Stimulated activated CD8-positive, alpha-beta memory T cell treated with anti-CD3 and anti-CD28 coated beads, Interleukin-2, amount 100 ng/mL, for 1 hour (primary cell): ENCODE measurements around the gene NCKAP5.
"Not testable (repeated sequence)": the region's sequence is repeated elsewhere in the genome, so short reads cannot be mapped to it uniquely, and the experiment has no call there.

ENCODE experiments used
- DNase-seq, 2 donors: peaks; one replicate each; pipeline ENCODE4 v3.0.0-alpha.2; 2020; ENCODE audit warnings: low read depth in 2 of 2

Gene NCKAP5

GRCh38 chr2:133497270-133497893 is 70.9 kb downstream of the NCKAP5 start:
- DNase-seq, result no peak

DNA sequence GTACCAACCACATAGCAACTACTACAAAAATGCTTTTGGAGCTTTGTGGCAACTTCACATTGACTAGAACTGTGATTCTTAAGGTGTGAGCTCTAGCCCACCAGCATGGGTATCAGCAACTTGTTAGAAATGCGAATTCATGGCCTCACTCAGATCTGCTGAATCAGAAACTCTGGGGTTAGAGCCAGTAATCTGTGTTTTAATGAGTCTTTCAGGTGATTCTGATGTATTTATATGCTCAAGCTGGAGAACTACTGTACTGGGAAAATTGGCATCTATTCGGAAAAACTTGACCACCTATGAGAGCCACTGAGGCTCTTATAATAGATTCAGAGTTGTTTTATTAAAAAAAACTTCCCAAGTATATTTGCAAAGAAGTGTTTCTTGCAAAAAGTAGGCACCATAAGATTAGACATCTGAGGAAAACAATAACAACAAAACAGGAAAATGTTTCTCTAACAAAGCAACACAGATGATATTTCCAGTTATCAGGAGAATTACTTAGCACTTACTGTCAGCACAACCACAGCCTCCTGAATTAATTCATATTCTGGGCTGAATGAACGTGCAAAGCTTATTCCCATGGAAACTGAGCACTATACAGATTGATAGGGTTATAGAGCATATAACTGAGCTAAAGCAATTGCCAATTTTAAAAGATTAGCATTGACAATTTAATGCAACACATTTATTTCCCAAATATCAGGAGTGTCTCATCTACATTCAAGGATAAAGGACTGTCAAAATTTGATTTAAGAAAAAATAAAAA is 71.6 kb downstream of the NCKAP5 start:
- DNase-seq, result no peak

- DNase-seq, result no peak
Measured at GRCh38 chr2:133495226-133495625, 73.0 kb downstream of the NCKAP5 start.

DNA sequence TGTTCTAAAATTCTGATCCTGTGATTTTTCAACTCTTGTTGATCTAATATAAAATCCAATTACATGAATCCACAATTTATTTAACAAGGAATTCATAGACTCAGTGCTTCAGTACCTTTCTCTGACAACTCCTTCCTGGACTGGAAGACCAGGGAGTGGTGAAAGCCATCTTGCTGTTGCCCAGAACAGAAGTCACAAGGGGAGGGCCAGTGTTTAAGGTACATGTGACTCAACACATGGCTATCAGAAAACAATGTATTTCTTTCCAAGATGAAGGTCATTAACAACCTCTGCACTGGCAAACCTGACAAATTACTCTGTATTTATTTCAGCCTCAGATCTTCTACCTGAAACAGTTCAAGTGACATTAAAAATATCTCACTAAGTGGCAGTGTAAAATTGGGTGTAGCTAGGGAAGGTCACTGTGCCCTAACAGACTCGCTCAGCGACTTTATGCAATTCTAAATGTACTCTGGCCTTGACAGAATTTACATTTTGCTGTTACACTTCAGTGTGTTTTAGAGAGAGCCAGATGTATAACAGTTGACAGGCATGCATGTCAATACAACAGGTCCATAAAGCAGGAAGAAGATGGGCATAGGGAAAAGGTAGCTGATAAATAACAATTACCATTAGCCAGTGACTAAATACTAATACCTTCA is 75.4 kb downstream of the NCKAP5 start:
- DNase-seq, result no peak

DNA sequence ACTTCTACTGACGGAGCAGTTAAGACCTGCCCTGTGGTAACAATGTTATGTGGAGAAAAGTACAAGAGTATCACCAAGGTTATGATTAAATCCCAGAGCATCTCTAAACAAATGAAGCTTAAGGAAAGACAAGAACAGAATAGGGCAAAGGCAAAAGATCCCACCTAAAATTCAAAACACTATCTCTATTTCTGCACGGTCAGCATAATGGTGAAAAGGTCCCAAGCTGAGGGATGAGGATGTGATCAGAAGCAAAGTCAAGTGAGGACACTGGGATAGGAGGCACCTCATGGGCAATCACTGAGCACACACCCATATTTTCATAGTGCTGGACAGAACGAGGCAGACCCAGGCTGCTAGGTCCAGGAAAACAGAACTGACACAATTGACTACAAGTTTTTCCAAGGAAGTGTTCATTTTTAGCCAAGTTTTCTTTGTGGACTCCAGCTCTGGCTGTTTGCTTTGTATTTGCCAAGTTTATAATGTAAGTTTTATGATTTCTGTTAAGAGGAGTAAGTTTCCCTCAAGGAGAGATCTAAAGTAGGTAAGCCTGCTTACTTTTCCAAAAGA is 77.8 kb downstream of the NCKAP5 start:
- DNase-seq, result no peak

DNA sequence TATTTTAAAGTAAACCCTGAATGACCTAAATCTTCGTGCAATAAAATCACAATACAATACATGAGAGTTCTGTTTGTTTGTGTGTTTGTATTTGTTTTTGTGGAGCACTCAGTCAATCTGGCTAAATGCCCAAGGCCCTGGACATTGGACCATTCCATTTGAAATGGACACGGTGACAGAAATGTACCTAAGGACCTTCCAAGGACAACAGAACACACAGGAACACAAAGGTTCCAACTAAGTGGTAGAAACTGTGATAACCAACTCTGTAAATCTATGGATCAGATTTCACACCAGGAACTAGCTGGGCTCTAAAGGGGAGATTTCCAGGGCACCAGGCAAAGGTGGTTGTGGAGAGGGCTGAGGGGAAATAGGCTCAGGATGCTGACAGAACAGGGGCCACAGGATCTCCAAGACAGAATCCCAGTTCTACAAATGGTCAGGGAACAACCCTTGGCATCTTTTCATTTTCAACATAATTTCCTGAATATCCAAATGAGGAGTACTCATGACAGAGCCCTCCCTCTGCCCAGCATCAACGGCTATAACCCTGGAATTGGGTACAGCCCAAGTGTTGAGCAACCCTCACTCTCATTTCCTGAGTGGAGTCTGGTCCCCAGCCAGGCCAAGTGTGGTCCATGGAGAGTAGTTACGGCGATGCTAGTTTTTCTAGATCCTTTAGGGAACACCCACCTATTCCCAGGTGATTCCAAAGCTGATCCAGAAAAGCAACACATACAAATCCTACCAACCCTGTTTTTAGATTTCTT is 78.4 kb downstream of the NCKAP5 start:
- no peak for DNase-seq

- no peak for DNase-seq
Measured at GRCh38 chr2:133489146-133489545, 79.1 kb downstream of the NCKAP5 start.

GRCh38 chr2:133486771-133487191 is 81.5 kb downstream of the NCKAP5 start:
- no peak for DNase-seq

DNA sequence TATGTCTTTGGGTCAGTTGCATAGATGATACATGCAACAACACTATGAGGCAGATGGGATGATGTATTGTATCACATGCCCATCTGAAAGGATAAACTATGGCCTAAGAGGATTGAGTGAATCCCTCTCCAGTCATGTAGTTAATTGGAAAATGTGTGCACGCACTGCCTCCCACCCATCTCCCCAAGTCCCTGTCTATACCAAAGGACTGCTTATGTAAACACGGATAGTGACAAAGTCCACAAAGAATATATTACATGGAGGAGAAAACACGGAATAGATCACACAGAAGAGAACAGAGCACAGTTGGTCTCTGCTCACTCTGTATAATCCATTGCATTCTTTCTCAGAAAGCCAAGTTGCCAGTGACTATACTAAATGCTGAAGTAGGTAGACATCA is 82.4 kb downstream of the NCKAP5 start:
- no peak for DNase-seq

DNA sequence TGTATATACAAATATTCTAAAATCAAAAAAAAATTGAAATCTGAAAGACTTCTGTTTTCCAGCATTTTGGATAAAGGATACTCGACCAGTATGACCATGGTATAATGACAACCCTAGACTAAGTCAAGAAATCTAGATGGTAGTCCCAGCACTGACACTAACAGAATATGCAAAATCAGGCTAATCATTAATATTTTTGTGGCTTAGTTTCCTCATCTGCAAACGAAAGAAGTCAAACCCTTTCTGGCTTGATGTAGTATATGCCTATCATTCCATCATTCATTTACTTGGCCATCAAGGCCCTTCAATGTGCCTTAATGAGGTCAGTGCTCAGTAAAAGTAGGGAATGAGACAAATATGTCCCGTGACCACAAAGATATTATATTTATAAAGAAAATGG is 83.5 kb downstream of the NCKAP5 start:
- no peak for DNase-seq

- DNase-seq, result no peak
Measured at GRCh38 chr2:133484106-133484505, 84.2 kb downstream of the NCKAP5 start.

- DNase-seq, result no peak
Measured at GRCh38 chr2:133483181-133483580, 85.1 kb downstream of the NCKAP5 start.

DNA sequence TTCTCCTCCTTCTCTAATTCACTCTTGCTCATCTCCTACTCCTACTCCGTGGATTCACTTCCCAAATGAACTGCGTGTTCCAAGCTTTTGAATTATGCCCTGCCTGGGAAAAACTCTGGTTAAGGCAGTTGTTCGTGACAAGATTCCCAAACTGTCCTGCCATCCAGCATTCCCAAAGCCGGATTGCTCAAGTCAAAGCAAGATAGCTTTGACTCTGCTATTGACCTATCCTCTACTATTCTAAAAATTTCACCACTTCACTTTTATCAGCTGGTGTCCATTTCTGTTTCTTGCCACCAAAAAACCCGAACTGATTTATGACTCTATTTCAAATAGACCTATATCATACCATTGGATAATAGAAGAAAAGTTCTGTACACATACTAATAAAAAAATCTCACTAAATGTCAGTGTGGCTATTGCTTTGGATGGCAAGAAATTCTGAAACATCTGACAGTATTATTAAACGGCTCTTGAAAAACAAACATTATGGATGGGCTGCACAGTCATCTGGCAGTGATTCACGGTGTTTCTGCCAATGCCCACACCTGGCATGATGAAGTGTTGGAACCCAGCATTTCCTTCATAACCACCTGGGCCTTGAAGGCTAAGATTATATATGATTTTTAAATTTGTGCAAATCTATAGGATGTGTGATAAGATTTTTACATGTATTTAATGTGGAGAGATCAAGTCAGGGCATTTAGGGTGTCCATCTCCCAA is 87.4 kb downstream of the NCKAP5 start:
- no peak for DNase-seq

- no peak for DNase-seq
Measured at GRCh38 chr2:133477616-133477990, 90.7 kb downstream of the NCKAP5 start.

- no peak for DNase-seq
Measured at GRCh38 chr2:133476931-133477615, 91.2 kb downstream of the NCKAP5 start.

DNA sequence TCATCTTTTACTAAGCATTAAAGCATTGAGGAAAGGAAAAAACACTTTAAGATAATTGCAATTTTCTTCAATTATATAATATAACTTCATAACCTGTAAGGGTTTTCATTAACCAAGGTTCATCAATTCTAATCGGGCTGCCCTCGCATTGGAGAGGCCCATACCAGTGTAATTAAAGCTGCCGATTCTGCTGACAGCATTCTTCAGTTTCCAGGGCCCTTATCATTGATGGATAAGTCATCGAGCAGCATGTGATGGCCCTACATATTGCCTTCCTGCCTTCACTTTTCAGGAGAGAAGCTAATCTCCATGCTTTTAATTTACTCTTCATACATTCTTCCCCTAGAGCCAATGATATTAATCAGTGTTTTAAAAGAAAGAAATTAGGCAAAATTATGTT is 92.0 kb downstream of the NCKAP5 start:
- no peak for DNase-seq

DNA sequence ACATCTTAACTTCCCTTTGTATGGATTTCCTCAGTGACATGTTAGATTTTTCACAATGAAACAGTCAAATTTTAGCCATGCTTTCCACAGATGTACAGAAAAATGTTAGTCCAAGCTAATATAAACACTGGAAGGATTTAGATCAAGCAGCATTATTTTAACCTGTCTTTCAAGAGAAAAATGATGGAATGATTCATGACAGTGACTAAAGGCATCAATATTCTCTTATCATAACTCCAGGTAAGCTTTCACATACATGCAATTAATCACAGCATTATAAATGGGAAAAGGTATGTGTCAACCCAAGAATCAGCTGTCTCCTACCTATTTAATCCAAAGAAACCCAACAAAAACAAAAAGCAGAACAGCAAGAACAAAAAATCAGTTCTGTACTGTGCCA is 92.7 kb downstream of the NCKAP5 start:
- no peak for DNase-seq

- DNase-seq, result not testable (repeated sequence)
Measured at GRCh38 chr2:133470446-133470845, 97.8 kb downstream of the NCKAP5 start.

- DNase-seq, result no peak
Measured at GRCh38 chr2:133462811-133463210, 105.5 kb downstream of the NCKAP5 start.

GRCh38 chr2:133461484-133461883 is 106.8 kb downstream of the NCKAP5 start:
- DNase-seq, result no peak

GRCh38 chr2:133459590-133459989 is 108.7 kb downstream of the NCKAP5 start:
- DNase-seq, result no peak
